HepG2 (cell line): ENCODE results near the gene IL6ST. TPM values are rescaled to one million over a fixed set of nuclear protein-coding genes. Genes with fewer than 3 reads are reported as not detected.

Experiments used
- ARNTL ChIP-seq: sonication (generic); formaldehyde crosslinking; IDR thresholded peaks from 2 replicates; pipeline ENCODE4 v1.4.0; 2020; ENCODE audit warnings: mild to moderate bottlenecking, missing genetic modification reagents
- ATF6 ChIP-seq: sonication (generic); formaldehyde crosslinking; conservative IDR thresholded peaks from 2 replicates; pipeline ENCODE4 v1.4.0; 2020; ENCODE audit warnings: missing genetic modification reagents
- CEBPB ChIP-seq: IDR thresholded peaks from 2 replicates; pipeline ENCODE4 v1.6.1; 2011; ENCODE audit warnings: low read depth, low read length, improper control_type of control experiment, borderline replicate concordance
- GATAD2A ChIP-seq: IDR thresholded peaks from 2 replicates; pipeline ENCODE4 v1.6.1; 2016
- HNRNPK ChIP-seq: fragments of 200-400 bp; formaldehyde crosslinking; IDR thresholded peaks from 2 replicates; pipeline ENCODE4 v1.6.1; 2018; ENCODE audit warnings: low read length, low read depth, moderate library complexity, mild to moderate bottlenecking; ENCODE audit not compliant: poor library complexity, severe bottlenecking
- HNRNPLL ChIP-seq: fragments of 200-400 bp; formaldehyde crosslinking; IDR thresholded peaks from 2 replicates; pipeline ENCODE4 v1.6.1; 2017; ENCODE audit warnings: mild to moderate bottlenecking, low read depth, low read length; ENCODE audit not compliant: poor library complexity, severe bottlenecking
- IKZF1 ChIP-seq: fragments of 450-650 bp; IDR thresholded peaks from 2 replicates; pipeline ENCODE4 v1.7.1; 2016
- ISL2 ChIP-seq: sonication (generic); formaldehyde crosslinking; IDR thresholded peaks from 2 replicates; pipeline ENCODE4 v1.5.0; 2020; ENCODE audit warnings: missing genetic modification reagents
- KLF15 ChIP-seq: sonication (generic); formaldehyde crosslinking; IDR thresholded peaks from 2 replicates; pipeline ENCODE4 v1.8.1; 2023; ENCODE audit warnings: borderline replicate concordance, mild to moderate bottlenecking, inconsistent platforms, missing genetic modification reagents, mixed read lengths
- MEIS1 ChIP-seq: sonication (generic); formaldehyde crosslinking; IDR thresholded peaks from 2 replicates; pipeline ENCODE4 v1.9.0; 2021; ENCODE audit warnings: mild to moderate bottlenecking, missing genetic modification reagents, moderate library complexity, borderline replicate concordance
- SNAI1 ChIP-seq: sonication (generic); formaldehyde crosslinking; IDR thresholded peaks from 2 replicates; pipeline ENCODE4 v1.5.0; 2020; ENCODE audit warnings: mild to moderate bottlenecking, missing genetic modification reagents, borderline replicate concordance
- SOX6 ChIP-seq, 2 experiments: fragments of 450-650 bp in 1 of 2; sonication (generic) in 1 of 2; formaldehyde crosslinking in 1 of 2; IDR thresholded peaks; 2 replicates each; pipeline versions ENCODE4 v1.4.0 to v1.6.1; 2017 to 2020; ENCODE audit warnings: antibody characterized with exemption in 1 of 2, mild to moderate bottlenecking in 1 of 2, missing genetic modification reagents in 1 of 2
- TCF7L2 ChIP-seq: IDR thresholded peaks from 2 replicates; pipeline ENCODE4 v1.6.1; 2011; ENCODE audit warnings: mild to moderate bottlenecking, low read depth, low read length, moderate library complexity
- U2AF1 ChIP-seq: fragments of 200-400 bp; formaldehyde crosslinking; optimal IDR thresholded peaks from 2 replicates; pipeline ENCODE3; 2017; ENCODE audit warnings: mild to moderate bottlenecking, low read depth, low read length
- YEATS4 ChIP-seq: sonication (generic); formaldehyde crosslinking; IDR thresholded peaks from 2 replicates; pipeline ENCODE4 v1.4.0; 2020; ENCODE audit warnings: missing genetic modification reagents, borderline replicate concordance
- ZBTB34 ChIP-seq: sonication (generic); formaldehyde crosslinking; IDR thresholded peaks from 2 replicates; pipeline ENCODE4 v1.8.0; 2022; ENCODE audit warnings: mild to moderate bottlenecking, missing genetic modification reagents
- ZFP37 ChIP-seq: sonication (generic); formaldehyde crosslinking; IDR thresholded peaks from 2 replicates; pipeline ENCODE4 v1.4.0; 2020; ENCODE audit warnings: missing genetic modification reagents, borderline replicate concordance
- ZNF451 ChIP-seq: sonication (generic); formaldehyde crosslinking; IDR thresholded peaks from 2 replicates; pipeline ENCODE4 v1.5.0; 2020; ENCODE audit warnings: mild to moderate bottlenecking, missing genetic modification reagents
- ZNF496 ChIP-seq: sonication (generic); formaldehyde crosslinking; IDR thresholded peaks from 2 replicates; pipeline ENCODE4 v1.8.1; 2023; ENCODE audit warnings: mild to moderate bottlenecking, moderate library complexity, missing genetic modification reagents; ENCODE audit not compliant: insufficient replicate concordance
- ZNF546 ChIP-seq: sonication (generic); formaldehyde crosslinking; conservative IDR thresholded peaks from 2 replicates; pipeline ENCODE4 v1.8.1; 2023; ENCODE audit warnings: mild to moderate bottlenecking, missing genetic modification reagents
- ZNF770 ChIP-seq: sonication (generic); formaldehyde crosslinking; IDR thresholded peaks from 2 replicates; pipeline ENCODE4 v1.5.0; 2020; ENCODE audit warnings: mild to moderate bottlenecking, missing genetic modification reagents
- ZNF790 ChIP-seq: sonication (generic); formaldehyde crosslinking; IDR thresholded peaks from 2 replicates; pipeline ENCODE4 v1.8.0; 2022; ENCODE audit warnings: missing genetic modification reagents, mild to moderate bottlenecking, borderline replicate concordance
- polyA plus RNA-seq, 8 experiments: library from polyadenylated mRNA; depleted of rRNA in 3 of 8; stranded (reverse) in 7 of 8; unstranded in 1 of 8; fragments of >200 nt; fragmentation: Illumina TruSeq in 4 of 8; extraction: Trizol in 4 of 8; gene quantifications; 2 replicates each; pipeline versions ENCODE4 v1.2.1 to v1.2.3, GENCODE V29; 2011 to 2016; ENCODE audit warnings: low read depth in 4 of 8, missing spikeins in 1 of 8, mixed read lengths in 1 of 8; ENCODE audit not compliant: insufficient read depth in 1 of 8
- total RNA-seq, 5 experiments: library from RNA; depleted of rRNA; stranded (reverse); fragments of >200 nt; fragmentation: Illumina TruSeq; extraction: Trizol; gene quantifications; 2 replicates each; pipeline ENCODE4 v1.2.3, GENCODE V29; 2016; ENCODE audit warnings: low read depth in 1 of 5

The IL6ST gene
- total and polyA plus RNA-seq, 2 of the 13 experiments (the other 11 are each of a cell fraction or from before 2014, with no cell fraction given), result 66.6 to 166 TPM

GRCh38 chr5:55994998-55995914 is 493 bp upstream of the IL6ST start (continued):
- TF ChIP-seq ZNF546 (no peak; the same call in 1 of the 2 replicates), CEBPB (no peak), ZNF790 (no peak), U2AF1 (no peak), ATF6 (no peak), GATAD2A (CRISPR knock-in tag) (peak; percentile 64), HNRNPLL (peak; percentile 98), HNRNPK (no peak), ZNF770 (CRISPR knock-in tag) (no peak), ZBTB34 (0 out of 2 replicates have a peak, but pooled peaks have one; percentile 13), MEIS1 (0 out of 2 replicates have a peak, but pooled peaks have one; percentile 42), KLF15 (no peak), ZNF496 (CRISPR knock-in tag) (no peak), ISL2 (CRISPR knock-in tag) (no peak), YEATS4 (CRISPR knock-in tag) (no peak; the same call in 1 of the 2 replicates), TCF7L2 (no peak), ARNTL (CRISPR knock-in tag) (peak; percentile 65), ZNF451 (CRISPR knock-in tag) (no peak), IKZF1 (no peak), SOX6 (IDR thresholded peaks at IDR 0.05) (no peak), SOX6 (CRISPR knock-in tag; IDR thresholded peaks at IDR 0.05) (peak; percentile 87), SNAI1 (CRISPR knock-in tag) (peak; percentile 95; the same call in 1 of the 2 replicates), ZFP37 (CRISPR knock-in tag) (no peak)
